GM10248 (cell line): ENCODE data around the gene RAB36.

ENCODE experiments used
- CTCF ChIA-PET: fragments of 300-600 bp; sonication (Branson Sonifier 250); formaldehyde crosslinking; extraction: SDS; loops from one replicate; lab custom pipeline; 2021; ENCODE audit warnings: antibody characterized with exemption; lab: Yijun Ruan, JAX
- POLR2A ChIA-PET: fragments of 350-650 bp; sonication (Branson Sonifier 250); formaldehyde crosslinking; extraction: SDS; loops from one replicate; lab custom pipeline; 2020; ENCODE audit warnings: antibody characterized with exemption; lab: Yijun Ruan, JAX
- DNase-seq: peaks from one replicate; pipeline ENCODE4 v3.0.0; 2012; ENCODE audit errors: extremely low spot score
- CTCF ChIP-seq: IDR thresholded peaks from 2 replicates; pipeline ENCODE4 v1.5.1; 2012; ENCODE audit warnings: mild to moderate bottlenecking, low read depth; ENCODE audit errors: extremely low read depth, missing control alignments, control extremely low read depth

RAB36 gene

GRCh38 chr22:23104187-23104971 lies 40.9 kb upstream of the RAB36 start:
- POLR2A ChIA-PET = no interaction called here
- no peak for TF ChIP-seq CTCF
- CTCF ChIA-PET = no interaction called here
- DNase-seq = no peak

- CTCF ChIA-PET = no interaction called here
- no peak for TF ChIP-seq CTCF
Observed at GRCh38 chr22:23105304-23105703, 40.0 kb upstream of the RAB36 start.

GRCh38 chr22:23105919-23106318 lies 39.4 kb upstream of the RAB36 start:
- no peak for DNase-seq
- no peak for TF ChIP-seq CTCF
- POLR2A ChIA-PET = no interaction called here
- CTCF ChIA-PET = no interaction called here

More at GRCh38 chr22:23105304-23105703, 40.0 kb upstream of the RAB36 start:
- DNase-seq = no peak
- POLR2A ChIA-PET = no interaction called here

- TF ChIP-seq CTCF = no peak
- DNase-seq = no peak
- CTCF ChIA-PET = no interaction called here
- POLR2A ChIA-PET = no interaction called here
Observed at GRCh38 chr22:23106344-23106743, 38.9 kb upstream of the RAB36 start.

GRCh38 chr22:23106906-23107367 lies 38.3 kb upstream of the RAB36 start:
- TF ChIP-seq CTCF = no peak
- no peak for DNase-seq
- ChIA-PET CTCF (no interaction called here), POLR2A (no interaction called here)

GRCh38 chr22:23107487-23108248 lies 37.6 kb upstream of the RAB36 start:
- ChIA-PET CTCF (interaction anchor here (1.9 to 2.3 kb wide), 3 partner anchors 20 to 153 kb away, joined by 6 to 11 read pairs (median 8); no protein-coding TSS in a partner anchor), POLR2A (no interaction called here)
- TF ChIP-seq CTCF = no peak

More at GRCh38 chr22:23107487-23108248, 37.6 kb upstream of the RAB36 start:
- DNase-seq = no peak
